ENCODE results near the gene UPF3A. TPM values are rescaled to one million over a fixed set of nuclear protein-coding genes. Genes with fewer than 3 reads are reported as not detected.

UPF3A gene
- total and polyA plus RNA-seq, 2 experiments from 2014 or later = 45.0 to 174 TPM

GRCh38 chr13:114285166-114285808, 3.9 kb downstream of the UPF3A start:
- H3K36me3 ChIP-seq (ENCODE audit: insufficient read depth) = peaks cover 21% of the 10 kb centered on the region; the same call in 1 of the 2 replicates
- no peaks in the 10 kb centered on the region for H3K27me3 ChIP-seq (ENCODE audit: insufficient read depth)
- H3K4me1 Mint-ChIP-seq = peaks cover 15% of the 10 kb centered on the region
- no peaks in the 10 kb centered on the region for H3K9me2 ChIP-seq (ENCODE audit: insufficient read depth)
- no peaks in the 10 kb centered on the region; the same call in 2 of the 3 replicates for H3K9me3 Mint-ChIP-seq
- no peak overlapping the region for H2AFZ ChIP-seq
- DNase-seq (ENCODE audit: low spot score) (no peak), ATAC-seq (no peak)
- H3F3A ChIP-seq (replicated peaks; ENCODE audit: low read depth) = peaks cover 16% of the 10 kb centered on the region
- H4K20me1 ChIP-seq (replicated peaks; ENCODE audit: insufficient read depth) = peaks cover 21% of the 10 kb centered on the region
- H3K4me2 ChIP-seq = no peak overlapping the region
- H3K4me3 ChIP-seq = no peak overlapping the region
- TF ChIP-seq JUNB (IDR thresholded peaks at IDR 0.05; ENCODE audit: unreplicated experiment) (no peak), STAT1 (IDR thresholded peaks at IDR 0.05; ENCODE audit: unreplicated experiment) (no peak), ZNF462 (CRISPR knock-in tag; IDR thresholded peaks at IDR 0.05) (no peak), ZNF114 (CRISPR knock-in tag; IDR thresholded peaks at IDR 0.05) (no peak), EZH2 (IDR thresholded peaks at IDR 0.05; ENCODE audit: low read depth, unreplicated experiment) (no peak), CREB1 (CRISPR knock-in tag; IDR thresholded peaks at IDR 0.05; ENCODE audit: low read depth) (no peak), NANOG (IDR thresholded peaks at IDR 0.05; ENCODE audit: borderline replicate concordance) (no peak), REST (IDR thresholded peaks at IDR 0.05; ENCODE audit: unreplicated experiment) (no peak), ETS1 (IDR thresholded peaks at IDR 0.05) (no peak), EZH2phosphoT487 (IDR thresholded peaks at IDR 0.05; ENCODE audit: unreplicated experiment) (no peak), POLR2AphosphoS5 (IDR thresholded peaks at IDR 0.05; ENCODE audit: low read depth) (no peak), ZNF331 (CRISPR knock-in tag; IDR thresholded peaks at IDR 0.05; ENCODE audit: low read depth) (no peak)
- TF ChIP-seq, protein P1, sequence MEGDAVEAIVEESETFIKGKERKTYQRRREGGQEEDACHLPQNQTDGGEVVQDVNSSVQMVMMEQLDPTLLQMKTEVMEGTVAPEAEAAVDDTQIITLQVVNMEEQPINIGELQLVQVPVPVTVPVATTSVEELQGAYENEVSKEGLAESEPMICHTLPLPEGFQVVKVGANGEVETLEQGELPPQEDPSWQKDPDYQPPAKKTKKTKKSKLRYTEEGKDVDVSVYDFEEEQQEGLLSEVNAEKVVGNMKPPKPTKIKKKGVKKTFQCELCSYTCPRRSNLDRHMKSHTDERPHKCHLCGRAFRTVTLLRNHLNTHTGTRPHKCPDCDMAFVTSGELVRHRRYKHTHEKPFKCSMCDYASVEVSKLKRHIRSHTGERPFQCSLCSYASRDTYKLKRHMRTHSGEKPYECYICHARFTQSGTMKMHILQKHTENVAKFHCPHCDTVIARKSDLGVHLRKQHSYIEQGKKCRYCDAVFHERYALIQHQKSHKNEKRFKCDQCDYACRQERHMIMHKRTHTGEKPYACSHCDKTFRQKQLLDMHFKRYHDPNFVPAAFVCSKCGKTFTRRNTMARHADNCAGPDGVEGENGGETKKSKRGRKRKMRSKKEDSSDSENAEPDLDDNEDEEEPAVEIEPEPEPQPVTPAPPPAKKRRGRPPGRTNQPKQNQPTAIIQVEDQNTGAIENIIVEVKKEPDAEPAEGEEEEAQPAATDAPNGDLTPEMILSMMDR (conservative IDR thresholded peaks at IDR 0.05; ENCODE audit: low read depth in 2 of 2) = no peak
- no peak overlapping the region; the same call in 2 of the 3 replicates for H3K4me3 Mint-ChIP-seq
- H3K36me3 Mint-ChIP-seq (ENCODE audit: low read depth) = peaks cover 73% of the 10 kb centered on the region
- H3K79me2 ChIP-seq (replicated peaks; ENCODE audit: insufficient read depth) = peaks cover 56% of the 10 kb centered on the region
- H3K4me1 ChIP-seq (ENCODE audit: insufficient read depth) = peaks cover 5% of the 10 kb centered on the region
- H3K27me3 Mint-ChIP-seq (ENCODE audit: insufficient read depth, low read depth, poor library complexity) = peaks cover 17% of the 10 kb centered on the region
- no peak overlapping the region for H3K27ac ChIP-seq (ENCODE audit: low read depth)
- no peak overlapping the region for H3K27ac Mint-ChIP-seq
